Measurements from ENCODE around the gene PLA2G7. TPM values are rescaled to one million over a fixed set of nuclear protein-coding genes. Genes with fewer than 3 reads are reported as not detected.
A peak's percentile ranks its signal among the peaks of the same experiment; 100 is the strongest.

The PLA2G7 gene
- total RNA-seq (2021; fragmentation: NEBNext Ultra II Directional; extraction: Animal tissue kit (Norgen Biotek cat#: 25700)) (1.5 and 1.9 TPM in 2 replicates), polyA plus RNA-seq (2011; rRNA removed) (1.3 and 2.2 TPM in 2 replicates), polyA minus RNA-seq (2011; rRNA and poly(A)+ RNA removed) (1.7 and 3.3 TPM in 2 replicates)
- polyA plus RNA-seq (2011; cell fraction: cytosol; rRNA removed), result 2.2 TPM
- polyA plus RNA-seq (2011; cell fraction: nucleus; rRNA removed), result 1.0 TPM
- polyA plus RNA-seq (2012, experiment 1 of 2), result 1.9 to 3.2 TPM (median 2.6 TPM) in 4 replicates
- polyA plus RNA-seq (2012, experiment 2 of 2), result 0.68 TPM
- 3.5 TPM for polyA plus RNA-seq (2013, experiment 1 of 2)
- polyA plus RNA-seq (2013, experiment 2 of 2), result 4.2 TPM
- polyA minus RNA-seq (2011; cell fraction: cytosol; rRNA and poly(A)+ RNA removed), result 2.0 TPM
- polyA minus RNA-seq (2011; cell fraction: nucleus; rRNA and poly(A)+ RNA removed), result 1.9 TPM
- long read RNA-seq, experiment 1, partial matches to known transcripts, result 1 of 2 reads
- long read RNA-seq, experiment 1, other reads (novel, unspliced or antisense), result 1 of 2 reads
- long read RNA-seq, experiment 2, partial matches to known transcripts, result 0 of 1 reads
- long read RNA-seq, experiment 2, other reads (novel, unspliced or antisense), result 1 of 1 reads

DNA sequence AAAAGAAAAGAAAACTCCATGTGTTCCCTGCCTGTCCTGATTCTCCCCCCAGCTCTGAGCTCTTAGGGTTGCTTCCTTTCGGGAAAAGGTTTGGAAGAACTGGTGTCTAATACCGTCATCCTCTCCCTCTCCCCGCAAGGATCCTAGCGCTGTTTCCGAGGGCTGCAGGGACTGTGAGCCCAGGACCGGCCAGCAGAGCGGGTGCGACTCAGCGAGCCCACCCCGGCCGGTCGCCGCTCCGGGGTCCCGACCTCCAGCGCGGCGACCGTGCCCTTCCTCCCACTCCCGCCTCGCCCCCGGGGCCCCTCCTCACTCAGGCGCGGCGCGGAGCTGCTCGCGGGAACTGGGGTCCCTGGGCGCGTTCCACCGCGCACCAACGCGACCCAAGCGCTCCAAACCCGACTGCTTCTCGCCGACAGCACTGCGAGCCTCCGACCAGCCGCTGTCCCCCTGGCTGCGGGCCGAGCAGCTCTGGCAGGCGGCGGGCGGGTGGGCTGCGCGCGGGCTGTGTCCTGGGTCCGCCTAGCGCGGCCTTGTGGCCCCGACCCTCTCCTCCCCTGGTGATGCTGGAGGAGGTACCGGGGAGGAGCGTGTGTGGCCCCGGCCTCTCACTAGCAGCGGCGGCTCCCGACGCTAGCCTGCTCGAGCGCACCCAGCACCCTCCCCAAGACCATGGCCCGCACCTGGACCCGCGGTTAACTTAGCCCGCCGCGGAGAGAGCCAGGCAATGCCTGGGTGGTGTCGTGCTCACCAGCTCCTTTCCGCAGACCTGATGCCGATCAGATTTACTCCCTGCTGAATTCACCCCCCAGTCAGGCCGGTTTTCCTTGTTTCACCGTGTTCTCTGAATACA, at the start of gene PLA2G7:
PLA2G7 (minus strand) TSS at position 509 of the 853 bp plus-strand sequence. CDS start 12,484 bp downstream, outside the sequence.
- peak within 1 kb of the TSS; percentile 62; the same call in 1 of the 2 replicates for H2BK12ac ChIP-seq (ENCODE audit: low read depth, low read length)
- no peak within 1 kb of the TSS for H2BK120ac ChIP-seq (replicated peaks; ENCODE audit: low read depth, low read length)
- H4K8ac ChIP-seq (ENCODE audit: extremely low read depth, insufficient read depth, low read length), result peak within 1 kb of the TSS; percentile 68
- H3K4me3 ChIP-seq (ENCODE audit: extremely low read depth in 1 of 4, insufficient read depth in 2 of 4, low read depth in 3 of 4, low read length in 4 of 4), result peak within 1 kb of the TSS; percentile 58 to 72 (median 67)
- ChIA-PET CTCF (ENCODE audit: partially characterized antibody) (interaction anchor here (0.7 to 4.9 kb wide), 14 partner anchors 11 to 515 kb away, joined by 3 to 41 read pairs (median 4); partner anchors contain the start of gene ANKRD66), POLR2A (ENCODE audit: partially characterized antibody) (interaction anchor here (0.7 to 2.7 kb wide), 6 partner anchors 12 to 564 kb away, joined by 3 to 15 read pairs (median 4); partner anchors contain the start of genes ANKRD66 and ENPP5)
- peak in 1 of 2 experiments; percentile 74 for DNase-seq (ENCODE audit: low read depth in 1 of 2, low spot score in 2 of 2)
- no peak within 1 kb of the TSS for H3K27ac ChIP-seq (ENCODE audit: low read depth, low read length)
- no peak within 1 kb of the TSS for H2BK20ac ChIP-seq (ENCODE audit: low read length)
- H2BK5ac ChIP-seq (ENCODE audit: low read depth, low read length), result no peak within 1 kb of the TSS; the same call in 1 of the 2 replicates
- no peak within 1 kb of the TSS for H3K56ac ChIP-seq (replicated peaks; ENCODE audit: insufficient read length, low read depth, low read length)
- H3K14ac ChIP-seq (ENCODE audit: insufficient read length), result no peak within 1 kb of the TSS
- no peaks in the 10 kb centered on the region for H4K20me1 ChIP-seq (replicated peaks in 1 of 2; ENCODE audit: control insufficient read depth in 1 of 2, insufficient read depth in 2 of 2, low read length in 2 of 2)
- no peak within 1 kb of the TSS for H2BK15ac ChIP-seq (ENCODE audit: low read length)
- no peak within 1 kb of the TSS for H3K4ac ChIP-seq (replicated peaks; ENCODE audit: insufficient read length, low read depth, low read length)
- H3K4me1 ChIP-seq (replicated peaks in 1 of 4; ENCODE audit: control insufficient read depth in 3 of 4, insufficient read depth in 4 of 4, low read length in 3 of 4), result peaks cover 0 to 1% (median 0%) of the 10 kb centered on the region in 4 experiments; a peak in 3 of 7 replicates
- no peak within 1 kb of the TSS for H2AK5ac ChIP-seq (ENCODE audit: low read depth, low read length)
- no peaks in the 10 kb centered on the region for H3K9me3 ChIP-seq (ENCODE audit: insufficient read depth in 2 of 2, low read depth in 1 of 2, low read length in 1 of 2)
- H3K23ac ChIP-seq (ENCODE audit: insufficient read length), result no peak within 1 kb of the TSS
- peak within 1 kb of the TSS; percentile 83 for H2AFZ ChIP-seq (ENCODE audit: low read length)
- H4K91ac ChIP-seq (replicated peaks; ENCODE audit: insufficient read length, low read length), result peak within 1 kb of the TSS; percentile 77
- no peak within 1 kb of the TSS for H4K5ac ChIP-seq (ENCODE audit: insufficient read length, low read depth, low read length)
- H3K18ac ChIP-seq (ENCODE audit: extremely low read depth, low read length), result peak within 1 kb of the TSS; percentile 57; the same call in 1 of the 2 replicates
- H3K79me1 ChIP-seq (ENCODE audit: low read depth, low read length), result no peaks in the 10 kb centered on the region
- peaks cover 0 to 21% (median 14%) of the 10 kb centered on the region in 4 experiments; a peak in 5 of 7 replicates for H3K27me3 ChIP-seq (replicated peaks in 1 of 4; ENCODE audit: control insufficient read depth in 3 of 4, extremely low read depth in 1 of 4, insufficient read depth in 3 of 4, low read length in 3 of 4)
- WGBS, 2 experiments (ENCODE audit: extremely low coverage in 1 of 2, insufficient coverage in 1 of 2, insufficient read length in 1 of 2, insufficient replicate concordance in 2 of 2, low coverage in 1 of 2, low lambda C conversion rate in 2 of 2, missing lambda C conversion rate in 1 of 2), result 2% methylated on average over 65 of the region's 73 CpGs; no CpG with 5 or more reads in 1 of the 2 experiments
- FAIRE-seq, result no peak
- no peaks in the 10 kb centered on the region for H3K79me2 ChIP-seq (ENCODE audit: control insufficient read depth in 1 of 2, insufficient read depth in 2 of 2, low read length in 2 of 2)
- H3K23me2 ChIP-seq (ENCODE audit: low read depth, low read length), result peaks cover 15% of the 10 kb centered on the region
- peak within 1 kb of the TSS; percentile 43 to 62 (median 52) for H3K9ac ChIP-seq (replicated peaks in 1 of 4; ENCODE audit: extremely low read depth in 1 of 4, low read depth in 3 of 4, low read length in 3 of 4)
- no peaks in the 10 kb centered on the region for H3K36me3 ChIP-seq (ENCODE audit: control insufficient read depth in 2 of 4, insufficient read depth in 4 of 4, low read length in 3 of 4)
- H3K4me2 ChIP-seq (ENCODE audit: insufficient read depth in 1 of 2, low read depth in 2 of 2, low read length in 2 of 2), result peak within 1 kb of the TSS; percentile 82 to 97
- TF ChIP-seq RBBP5 (IDR thresholded peaks at IDR 0.05; ENCODE audit: borderline replicate concordance, low read depth, low read length) (0 out of 2 replicates have a peak, but pooled peaks have one; percentile 63), SUZ12 (IDR thresholded peaks at IDR 0.05; ENCODE audit: low read length) (peak; percentile 70), CHD2 (IDR thresholded peaks at IDR 0.05; ENCODE audit: low read length) (peak; percentile 47; the same call in 1 of the 2 replicates), EZH2 (IDR thresholded peaks at IDR 0.05; ENCODE audit: low read depth, low read length, severe bottlenecking) (peak; percentile 42), NRF1 (IDR thresholded peaks at IDR 0.05; ENCODE audit: low read depth, low read length) (no peak), TAF1 (IDR thresholded peaks at IDR 0.05; ENCODE audit: low read depth, low read length) (peak; percentile 44; the same call in 1 of the 2 replicates), EP300 (IDR thresholded peaks at IDR 0.05; ENCODE audit: borderline replicate concordance in 1 of 2, low read depth in 2 of 2, low read length in 2 of 2) (no peak)

Measured in H1 (cell line).